GM12878 (cell line): ENCODE data around the gene SCGB3A2. TPM values are rescaled to one million over a fixed set of nuclear protein-coding genes. Genes with fewer than 3 reads are reported as not detected.

Experiments
- ATAC-seq: fragments of 200-7000 bp; cut with Tn5 transposase; 3 replicates; pipeline ENCODE4 v1.9.1; 2020; ENCODE audit warnings: mild to moderate bottlenecking, moderate library complexity
- BruUV-seq: library from RNA; stranded (reverse); fragments of 400-500 nt; replicated peaks from 2 replicates; lab custom pipeline; 2021; lab: Mats Ljungman, UMichigan
- CTCF ChIA-PET: fragments of 300-600 bp; sonication (Branson Sonifier 250); formaldehyde crosslinking; extraction: SDS; loops from one replicate; lab custom pipeline; 2021; ENCODE audit warnings: inconsistent platforms; lab: Yijun Ruan, JAX
- POLR2A ChIA-PET: fragments of 350-600 bp; formaldehyde crosslinking; extraction: SDS; loops from one replicate; lab custom pipeline; 2021; ENCODE audit warnings: inconsistent platforms; lab: Charles Lee
- RAD21 ChIA-PET: fragments of 300-600 bp; sonication (Branson Sonifier 250); formaldehyde crosslinking; loops from one replicate; lab custom pipeline; 2023; ENCODE audit warnings: antibody characterized with exemption; ENCODE audit not compliant: unreplicated experiment; lab: Charles Lee
- SMC1A ChIA-PET: fragments of 300-600 bp; sonication (Branson Sonifier 250); formaldehyde crosslinking; loops from one replicate; lab custom pipeline; 2023; ENCODE audit not compliant: unreplicated experiment, uncharacterized antibody; lab: Charles Lee
- DNase-seq: peaks from one replicate; pipeline ENCODE4 v3.0.0-alpha.2; 2011; ENCODE audit warnings: low read depth, low spot score
- FAIRE-seq: peaks from 3 replicates; lab custom pipeline; 2011; peaks lifted over from hg19 to GRCh38; lab: Jason Lieb, UNC
- H2AFZ ChIP-seq: 2 replicates; pipeline ENCODE4 v1.6.0; 2011; ENCODE audit warnings: low read depth, low read length, control low read depth; ENCODE audit not compliant: control insufficient read depth
- H3K27ac ChIP-seq: 2 replicates; pipeline ENCODE4 v1.5.1; 2011; ENCODE audit warnings: control low read depth; ENCODE audit not compliant: control insufficient read depth, insufficient read depth
- H3K27me3 ChIP-seq, 2 experiments: replicated peaks in 1 of 2; 2 replicates each; pipeline versions ENCODE4 v1.6.0 to v1.6.1; 2011; ENCODE audit warnings: low read length in 1 of 2; ENCODE audit not compliant: control insufficient read depth in 2 of 2, insufficient read depth in 2 of 2
- H3K36me3 ChIP-seq, 2 experiments: 2 replicates each; pipeline ENCODE4 v1.5.1; 2011; ENCODE audit warnings: low read length in 1 of 2; ENCODE audit not compliant: control insufficient read depth in 2 of 2, insufficient read depth in 2 of 2
- H3K4me1 ChIP-seq: 2 replicates; pipeline ENCODE4 v1.6.1; 2011; ENCODE audit warnings: mild to moderate bottlenecking, low read length, moderate library complexity, mixed read lengths; ENCODE audit not compliant: control insufficient read depth, insufficient read depth
- H3K4me2 ChIP-seq: 2 replicates; pipeline ENCODE4 v1.6.0; 2011; ENCODE audit warnings: control low read depth; ENCODE audit not compliant: control insufficient read depth, insufficient read depth
- H3K4me3 ChIP-seq: fragments of 200-600 bp; sonication (generic); 2 replicates; pipeline ENCODE4 v1.5.1; 2016
- H3K79me2 ChIP-seq: 2 replicates; pipeline ENCODE4 v1.6.0; 2011; ENCODE audit warnings: low read length; ENCODE audit not compliant: control insufficient read depth, insufficient read depth
- H3K9ac ChIP-seq: 2 replicates; pipeline ENCODE4 v1.8.0; 2011; ENCODE audit warnings: low read length, control low read depth, mixed read lengths; ENCODE audit not compliant: control insufficient read depth, insufficient read depth
- H3K9me3 ChIP-seq: replicated peaks from 3 replicates; pipeline ENCODE4 v1.5.1; 2011; ENCODE audit warnings: mild to moderate bottlenecking, low read length; ENCODE audit not compliant: control insufficient read depth, insufficient read depth
- H4K20me1 ChIP-seq: 2 replicates; pipeline ENCODE4 v1.6.0; 2011; ENCODE audit not compliant: control insufficient read depth, insufficient read depth
- BHLHE40 ChIP-seq, 2 experiments: fragments of 450-650 bp in 1 of 2; IDR thresholded peaks; 2 replicates each; pipeline ENCODE4 v1.6.1; 2011 to 2017; ENCODE audit warnings: low read depth in 2 of 2, borderline replicate concordance in 1 of 2, improper control_type of control experiment in 1 of 2, low read length in 1 of 2, mild to moderate bottlenecking in 1 of 2
- BRCA1 ChIP-seq: IDR thresholded peaks from 2 replicates; pipeline ENCODE4 v1.6.1; 2011; ENCODE audit warnings: low read depth, low read length, improper control_type of control experiment
- MEF2A ChIP-seq: IDR thresholded peaks from 2 replicates; pipeline ENCODE4 v1.6.1; 2011; ENCODE audit warnings: low read depth, mild to moderate bottlenecking, low read length, moderate library complexity; ENCODE audit not compliant: insufficient read depth
- NR2F1 ChIP-seq: fragments of 450-650 bp; conservative IDR thresholded peaks from 2 replicates; pipeline ENCODE4 v1.6.1; 2017; ENCODE audit warnings: mild to moderate bottlenecking
- PBX3 ChIP-seq: IDR thresholded peaks from 2 replicates; pipeline ENCODE4 v1.6.1; 2011; ENCODE audit warnings: mild to moderate bottlenecking, low read depth, low read length, moderate library complexity; ENCODE audit not compliant: insufficient replicate concordance
- RBBP5 ChIP-seq: fragments of 200-600 bp; sonication (generic); conservative IDR thresholded peaks from 2 replicates; pipeline ENCODE4 v1.6.1; 2016
- STAT1 ChIP-seq: fragments of 450-650 bp; conservative IDR thresholded peaks from 2 replicates; pipeline ENCODE4 v1.6.1; 2014; ENCODE audit warnings: antibody characterized with exemption, mild to moderate bottlenecking
- ZNF217 ChIP-seq: fragments of 450-650 bp; IDR thresholded peaks from 2 replicates; pipeline ENCODE4 v1.6.1; 2017; ENCODE audit warnings: antibody characterized with exemption, mild to moderate bottlenecking
- ZZZ3 ChIP-seq: IDR thresholded peaks from 2 replicates; pipeline ENCODE4 v1.6.1; 2011; ENCODE audit warnings: low read depth; ENCODE audit not compliant: control insufficient read depth, insufficient read length
- WGBS: methylation state at CpG from one replicate; pipeline ENCODE4 v1.1.6; 2016; ENCODE audit warnings: low lambda C conversion rate; ENCODE audit not compliant: insufficient replicate concordance, insufficient coverage; ENCODE audit errors: missing lambda C conversion rate; 5-methylcytosine and 5-hydroxymethylcytosine counted together
- in situ Hi-C: fragments of 300-500 bp; cut with MboI; formaldehyde crosslinking; loops from 9 replicates; pipeline ENCODE4 v1.14.3; 2018; ENCODE audit warnings: mixed read lengths
- intact Hi-C: fragments of 100-400 bp; cut with micrococcal nuclease; formaldehyde crosslinking; loops from one replicate; pipeline ENCODE4 v1.14.2; 2022; ENCODE audit not compliant: unreplicated experiment
- polyA plus RNA-seq, 11 experiments: library from polyadenylated mRNA; depleted of rRNA in 4 of 11; unstranded in 6 of 11; stranded (reverse) in 5 of 11; fragments of >200 nt; fragmentation: Nextera tagmentation in 4 of 11; fragmentation: Illumina TruSeq in 1 of 11; extraction: Ambion mirVana in 4 of 11; extraction: Trizol in 1 of 11; gene quantifications; 1 replicate in 1 of 11; 2 replicates in 10 of 11; pipeline versions ENCODE4 v1.2.1 to v1.2.3, GENCODE V29; 2011 to 2016; ENCODE audit warnings: inconsistent platforms in 2 of 11, missing spikeins in 2 of 11, low read depth in 1 of 11
- total RNA-seq, 4 experiments: library from RNA; depleted of rRNA in 3 of 4; stranded (reverse); fragments of >200 nt in 3 of 4; fragmentation: Illumina TruSeq in 1 of 4; extraction: Trizol in 1 of 4; gene quantifications; 2 replicates each; pipeline versions ENCODE4 v1.2.1 to v1.2.3, GENCODE V29; 2013 to 2021
- TF ChIP-seq, protein P1 (sequence below): fragments of 150-350 bp; IDR thresholded peaks from 2 replicates; pipeline ENCODE4 v1.6.1; 2016; ENCODE audit warnings: low read depth, low read length
- TF ChIP-seq, protein P2 (sequence below): fragments of 450-650 bp; IDR thresholded peaks from 2 replicates; pipeline ENCODE4 v1.6.1; 2016; ENCODE audit warnings: mild to moderate bottlenecking
- TF ChIP-seq, protein P3 (sequence below): IDR thresholded peaks from 2 replicates; pipeline ENCODE4 v1.6.1; 2011; ENCODE audit warnings: borderline replicate concordance, low read depth, mild to moderate bottlenecking, moderate library complexity, mixed read lengths, low read length; ENCODE audit not compliant: insufficient read depth; ENCODE audit errors: extremely low read length
- TF ChIP-seq, protein P4 (sequence below): IDR thresholded peaks from 2 replicates; pipeline ENCODE4 v1.6.1; 2012; ENCODE audit warnings: low read depth, low read length, improper control_type of control experiment

SCGB3A2 gene
- total and polyA plus RNA-seq, 10 of the 15 experiments (the other 5 are each of a cell fraction or from before 2014, with no cell fraction given): 0.24 TPM; not detected in 9

- in situ Hi-C loops: no loop called here
- Histone ChIP-seq H3K79me2 (no peaks in the 10 kb centered on the region), H3K27me3 (no peaks in the 10 kb centered on the region), H3K4me1 (no peaks in the 10 kb centered on the region), H3K27ac (no peak overlapping the region)
- SMC1A ChIA-PET: interaction anchor here (1.2 to 1.3 kb wide), 2 partner anchors 12 to 22 kb away, joined by 3 to 7 read pairs; no protein-coding TSS in a partner anchor
- TF ChIP-seq STAT1: no peak
- TF ChIP-seq, protein P1, sequence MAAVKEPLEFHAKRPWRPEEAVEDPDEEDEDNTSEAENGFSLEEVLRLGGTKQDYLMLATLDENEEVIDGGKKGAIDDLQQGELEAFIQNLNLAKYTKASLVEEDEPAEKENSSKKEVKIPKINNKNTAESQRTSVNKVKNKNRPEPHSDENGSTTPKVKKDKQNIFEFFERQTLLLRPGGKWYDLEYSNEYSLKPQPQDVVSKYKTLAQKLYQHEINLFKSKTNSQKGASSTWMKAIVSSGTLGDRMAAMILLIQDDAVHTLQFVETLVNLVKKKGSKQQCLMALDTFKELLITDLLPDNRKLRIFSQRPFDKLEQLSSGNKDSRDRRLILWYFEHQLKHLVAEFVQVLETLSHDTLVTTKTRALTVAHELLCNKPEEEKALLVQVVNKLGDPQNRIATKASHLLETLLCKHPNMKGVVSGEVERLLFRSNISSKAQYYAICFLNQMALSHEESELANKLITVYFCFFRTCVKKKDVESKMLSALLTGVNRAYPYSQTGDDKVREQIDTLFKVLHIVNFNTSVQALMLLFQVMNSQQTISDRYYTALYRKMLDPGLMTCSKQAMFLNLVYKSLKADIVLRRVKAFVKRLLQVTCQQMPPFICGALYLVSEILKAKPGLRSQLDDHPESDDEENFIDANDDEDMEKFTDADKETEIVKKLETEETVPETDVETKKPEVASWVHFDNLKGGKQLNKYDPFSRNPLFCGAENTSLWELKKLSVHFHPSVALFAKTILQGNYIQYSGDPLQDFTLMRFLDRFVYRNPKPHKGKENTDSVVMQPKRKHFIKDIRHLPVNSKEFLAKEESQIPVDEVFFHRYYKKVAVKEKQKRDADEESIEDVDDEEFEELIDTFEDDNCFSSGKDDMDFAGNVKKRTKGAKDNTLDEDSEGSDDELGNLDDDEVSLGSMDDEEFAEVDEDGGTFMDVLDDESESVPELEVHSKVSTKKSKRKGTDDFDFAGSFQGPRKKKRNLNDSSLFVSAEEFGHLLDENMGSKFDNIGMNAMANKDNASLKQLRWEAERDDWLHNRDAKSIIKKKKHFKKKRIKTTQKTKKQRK: no peak
- TF ChIP-seq BRCA1: no peak
- no peak for TF ChIP-seq NR2F1
- TF ChIP-seq MEF2A: no peak
- TF ChIP-seq, protein P2, sequence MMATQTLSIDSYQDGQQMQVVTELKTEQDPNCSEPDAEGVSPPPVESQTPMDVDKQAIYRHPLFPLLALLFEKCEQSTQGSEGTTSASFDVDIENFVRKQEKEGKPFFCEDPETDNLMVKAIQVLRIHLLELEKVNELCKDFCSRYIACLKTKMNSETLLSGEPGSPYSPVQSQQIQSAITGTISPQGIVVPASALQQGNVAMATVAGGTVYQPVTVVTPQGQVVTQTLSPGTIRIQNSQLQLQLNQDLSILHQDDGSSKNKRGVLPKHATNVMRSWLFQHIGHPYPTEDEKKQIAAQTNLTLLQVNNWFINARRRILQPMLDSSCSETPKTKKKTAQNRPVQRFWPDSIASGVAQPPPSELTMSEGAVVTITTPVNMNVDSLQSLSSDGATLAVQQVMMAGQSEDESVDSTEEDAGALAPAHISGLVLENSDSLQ: no peak
- TF ChIP-seq RBBP5: no peak
- no peak for TF ChIP-seq PBX3
- TF ChIP-seq BHLHE40 (IDR thresholded peaks at IDR 0.05; ENCODE audit: borderline replicate concordance in 1 of 2, low read depth in 2 of 2, low read length in 1 of 2): no peak
- TF ChIP-seq, protein P3, sequence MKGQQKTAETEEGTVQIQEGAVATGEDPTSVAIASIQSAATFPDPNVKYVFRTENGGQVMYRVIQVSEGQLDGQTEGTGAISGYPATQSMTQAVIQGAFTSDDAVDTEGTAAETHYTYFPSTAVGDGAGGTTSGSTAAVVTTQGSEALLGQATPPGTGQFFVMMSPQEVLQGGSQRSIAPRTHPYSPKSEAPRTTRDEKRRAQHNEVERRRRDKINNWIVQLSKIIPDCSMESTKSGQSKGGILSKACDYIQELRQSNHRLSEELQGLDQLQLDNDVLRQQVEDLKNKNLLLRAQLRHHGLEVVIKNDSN: no peak
- TF ChIP-seq, protein P4, sequence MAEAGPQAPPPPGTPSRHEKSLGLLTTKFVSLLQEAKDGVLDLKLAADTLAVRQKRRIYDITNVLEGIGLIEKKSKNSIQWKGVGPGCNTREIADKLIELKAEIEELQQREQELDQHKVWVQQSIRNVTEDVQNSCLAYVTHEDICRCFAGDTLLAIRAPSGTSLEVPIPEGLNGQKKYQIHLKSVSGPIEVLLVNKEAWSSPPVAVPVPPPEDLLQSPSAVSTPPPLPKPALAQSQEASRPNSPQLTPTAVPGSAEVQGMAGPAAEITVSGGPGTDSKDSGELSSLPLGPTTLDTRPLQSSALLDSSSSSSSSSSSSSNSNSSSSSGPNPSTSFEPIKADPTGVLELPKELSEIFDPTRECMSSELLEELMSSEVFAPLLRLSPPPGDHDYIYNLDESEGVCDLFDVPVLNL: no peak
- TF ChIP-seq ZZZ3: no peak
- TF ChIP-seq ZNF217: no peak
- TF ChIP-seq, all 136 proteins: peak for 0
- Histone ChIP-seq H3K36me3 (no peaks in the 10 kb centered on the region), H2AFZ (no peak overlapping the region), H3K4me2 (no peak overlapping the region), H4K20me1 (no peaks in the 10 kb centered on the region), H3K9ac (no peak overlapping the region), H3K4me3 (no peak overlapping the region), H3K9me3 (no peaks in the 10 kb centered on the region)
- no TSS peak for BruUV-seq
- no peak for ATAC-seq
- FAIRE-seq: no peak
- no peak for DNase-seq
- intact Hi-C loops: no loop called here
- ChIA-PET POLR2A (interaction anchor here (0.6 kb wide), 1 partner anchor 57 kb away, joined by 3 read pairs; no protein-coding TSS in a partner anchor), RAD21 (no interaction called here), CTCF (interaction anchor here (1.2 to 2.5 kb wide), 3 partner anchors 10 to 15 kb away, joined by 4 to 9 read pairs (median 7); no protein-coding TSS in a partner anchor)
- 0% methylated on average over 3 of the region's 3 CpGs for WGBS
These were observed 33.7 kb upstream of the SCGB3A2 start for GRCh38 chr5:147844846-147845245.
